WTC11 (cell line): Measurements from ENCODE around the gene CRISP1.

Experiments used
- ATF2 ChIP-seq: sonication (generic); formaldehyde crosslinking; IDR thresholded peaks from 2 replicates; pipeline ENCODE4 v1.8.1; 2022; ENCODE audit warnings: low read depth, missing genetic modification reagents, borderline replicate concordance
- CTCF ChIP-seq: fragments of 200-600 bp; IDR thresholded peaks from 2 replicates; pipeline ENCODE4 v1.8.0; 2022; ENCODE audit warnings: antibody characterized with exemption
- ELF4 ChIP-seq: sonication (generic); formaldehyde crosslinking; IDR thresholded peaks from 2 replicates; pipeline ENCODE4 v1.8.1; 2022; ENCODE audit warnings: low read depth, mild to moderate bottlenecking, moderate library complexity, missing genetic modification reagents
- JUN ChIP-seq: sonication (generic); formaldehyde crosslinking; IDR thresholded peaks from 2 replicates; pipeline ENCODE4 v1.8.0; 2023; ENCODE audit warnings: mild to moderate bottlenecking, missing genetic modification reagents
- MAX ChIP-seq: sonication (generic); formaldehyde crosslinking; IDR thresholded peaks from 2 replicates; pipeline ENCODE4 v1.8.0; 2022; ENCODE audit warnings: mild to moderate bottlenecking, missing genetic modification reagents
- NR2C2 ChIP-seq: sonication (generic); formaldehyde crosslinking; IDR thresholded peaks from 2 replicates; pipeline ENCODE4 v1.8.0; 2022; ENCODE audit warnings: mild to moderate bottlenecking, missing genetic modification reagents
- RELA ChIP-seq: sonication (generic); formaldehyde crosslinking; IDR thresholded peaks from 2 replicates; pipeline ENCODE4 v1.8.1; 2022; ENCODE audit warnings: missing genetic modification reagents, mild to moderate bottlenecking, borderline replicate concordance
- TEAD1 ChIP-seq: sonication (generic); formaldehyde crosslinking; IDR thresholded peaks from 2 replicates; pipeline ENCODE4 v1.8.0; 2022; ENCODE audit warnings: mild to moderate bottlenecking, missing genetic modification reagents
- USF1 ChIP-seq: sonication (generic); formaldehyde crosslinking; IDR thresholded peaks from 2 replicates; pipeline ENCODE4 v1.8.0; 2022; ENCODE audit warnings: mild to moderate bottlenecking, missing genetic modification reagents
- ZBTB21 ChIP-seq: sonication (generic); formaldehyde crosslinking; IDR thresholded peaks from 2 replicates; pipeline ENCODE4 v1.8.1; 2023; ENCODE audit warnings: mild to moderate bottlenecking, missing genetic modification reagents, borderline replicate concordance
- ZNF263 ChIP-seq: sonication (generic); formaldehyde crosslinking; IDR thresholded peaks from 2 replicates; pipeline ENCODE4 v1.8.1; 2022; ENCODE audit warnings: low read depth, mild to moderate bottlenecking, moderate library complexity, missing genetic modification reagents
- ZSCAN18 ChIP-seq: fragments of 250-450 bp; sonication (Bioruptor Pico); IDR thresholded peaks from 2 replicates; pipeline ENCODE4 v2.1.2; 2022; ENCODE audit warnings: mild to moderate bottlenecking, moderate library complexity

GRCh38 chr6:49784272-49784671 lies 82.1 kb downstream of the CRISP1 start:
- no peak for TF ChIP-seq JUN (CRISPR knock-in tag)
- no peak for TF ChIP-seq ELF4 (CRISPR knock-in tag)
- TF ChIP-seq ZNF263, result no peak
- no peak for TF ChIP-seq ZBTB21 (CRISPR knock-in tag)
- TF ChIP-seq CTCF, result no peak
- TF ChIP-seq MAX (CRISPR knock-in tag), result no peak
- TF ChIP-seq NR2C2 (CRISPR knock-in tag), result no peak
- TF ChIP-seq ATF2 (CRISPR knock-in tag), result no peak
- no peak for TF ChIP-seq USF1 (CRISPR knock-in tag)
- TF ChIP-seq RELA (CRISPR knock-in tag), result no peak
- no peak for TF ChIP-seq TEAD1 (CRISPR knock-in tag)
- no peak for TF ChIP-seq ZSCAN18 (CRISPR knock-in tag)
